NCI-H82 treated with DMSO at 0.1 percent for 48 hours (cell line): Measurements from ENCODE around the gene CYLD.

Source experiments
- DNase-seq: peaks from one replicate; lab custom pipeline; 2025; ENCODE audit not compliant: unreplicated experiment; lab: John Stamatoyannopoulos, UW

The CYLD gene

DNA sequence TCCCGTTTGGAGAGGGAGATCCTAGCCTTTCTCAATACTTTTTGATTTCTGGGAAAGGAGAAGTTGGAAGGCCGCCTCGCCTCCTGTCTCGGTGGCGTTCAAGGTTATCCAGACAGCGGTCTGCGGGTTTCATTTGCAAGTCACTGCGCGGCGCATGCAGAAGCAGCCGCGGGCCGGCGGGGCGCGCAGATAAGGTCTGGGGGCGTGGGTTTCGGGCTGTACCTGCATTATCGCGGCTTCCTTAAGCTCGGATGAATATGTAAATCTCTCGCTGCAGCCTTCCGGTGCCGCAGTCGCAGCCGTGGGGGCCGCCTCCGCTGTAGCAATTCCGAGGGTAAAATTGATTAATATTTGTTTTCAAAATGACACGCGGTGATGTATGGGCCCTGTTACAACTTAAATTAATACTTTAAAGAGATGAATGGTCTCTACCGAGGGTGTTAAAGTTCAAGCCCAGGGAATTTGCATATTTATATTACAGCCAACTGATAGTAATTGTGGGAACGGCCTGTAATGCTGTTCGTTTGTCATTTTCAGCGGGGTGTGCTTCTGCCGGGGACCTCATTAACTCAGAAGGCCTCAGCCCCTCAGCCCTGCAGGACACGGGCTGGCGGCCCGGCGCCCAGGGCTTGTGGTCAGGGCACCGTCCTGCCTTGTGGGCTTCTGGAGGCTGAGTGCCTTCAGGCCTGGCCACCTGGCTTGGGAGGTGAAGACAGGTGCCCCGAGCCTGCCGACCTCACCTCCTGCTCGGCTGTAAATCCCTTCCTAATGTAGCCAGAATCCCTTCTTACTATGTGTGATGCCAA, 99.4 kb downstream of the CYLD start:
- DNase-seq = no peak

DNA sequence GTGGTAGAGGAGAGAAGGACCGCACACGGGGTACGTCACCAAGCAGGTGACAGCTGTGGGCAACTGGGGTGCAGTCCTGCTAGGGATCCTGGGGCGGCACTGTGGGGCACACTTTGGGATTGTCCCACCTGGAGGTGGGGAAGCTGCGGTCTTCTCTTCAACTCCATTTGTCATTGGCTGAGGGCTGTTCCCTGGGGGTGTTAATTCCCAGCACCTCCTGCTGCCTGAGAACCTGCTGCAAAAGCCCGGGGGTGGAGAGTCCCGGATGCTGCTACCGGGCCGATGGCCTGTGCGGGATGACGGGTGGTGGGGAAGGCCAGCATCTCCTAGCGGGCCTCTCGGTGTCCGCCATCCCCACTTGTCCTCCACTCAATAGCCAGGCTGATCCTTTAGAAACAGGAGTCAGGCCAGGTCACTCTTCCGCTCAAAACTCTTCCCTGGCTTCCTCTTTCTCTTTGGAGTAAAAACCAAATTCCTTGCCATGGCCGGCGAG, 100.2 kb downstream of the CYLD start:
- DNase-seq = no peak

DNA sequence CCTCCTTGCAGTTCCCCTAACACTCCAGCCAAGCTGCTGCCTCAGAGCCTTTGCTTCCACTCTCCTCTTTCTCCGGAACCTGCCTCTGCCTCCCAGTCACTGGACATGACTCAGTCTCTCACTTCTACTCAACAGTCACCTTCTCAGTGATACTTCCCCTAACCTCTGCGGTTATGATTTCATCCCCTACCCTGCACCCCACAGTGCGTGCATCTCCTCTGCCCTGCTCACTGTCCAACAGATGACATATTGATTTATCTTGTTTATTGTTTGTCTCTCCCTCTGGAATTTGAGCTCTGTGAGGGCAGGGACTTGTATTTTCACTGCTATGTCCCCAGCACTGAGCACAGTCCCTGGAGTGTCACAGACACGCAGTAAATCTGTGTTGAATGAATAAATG, 100.7 kb downstream of the CYLD start:
- no peak for DNase-seq

DNA sequence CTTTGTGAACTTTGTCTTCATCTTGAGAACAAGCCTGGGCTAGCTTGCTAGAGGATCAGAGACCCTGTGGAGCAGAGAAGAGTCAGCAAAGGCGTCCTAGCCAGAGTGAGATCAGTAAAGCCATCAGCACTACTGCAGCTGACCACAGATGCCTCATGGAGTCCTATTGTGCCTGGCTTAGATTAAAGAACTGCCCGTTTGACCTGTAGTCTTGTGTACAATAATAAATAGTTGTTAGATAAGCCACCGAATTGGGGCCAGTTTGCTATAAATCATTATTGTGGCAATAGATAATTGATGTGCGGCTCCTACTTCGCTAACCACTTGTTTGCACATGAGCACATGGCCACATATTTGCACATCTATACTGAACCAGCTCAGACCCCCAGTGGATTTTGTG, 103.0 kb downstream of the CYLD start:
- DNase-seq = no peak

DNA sequence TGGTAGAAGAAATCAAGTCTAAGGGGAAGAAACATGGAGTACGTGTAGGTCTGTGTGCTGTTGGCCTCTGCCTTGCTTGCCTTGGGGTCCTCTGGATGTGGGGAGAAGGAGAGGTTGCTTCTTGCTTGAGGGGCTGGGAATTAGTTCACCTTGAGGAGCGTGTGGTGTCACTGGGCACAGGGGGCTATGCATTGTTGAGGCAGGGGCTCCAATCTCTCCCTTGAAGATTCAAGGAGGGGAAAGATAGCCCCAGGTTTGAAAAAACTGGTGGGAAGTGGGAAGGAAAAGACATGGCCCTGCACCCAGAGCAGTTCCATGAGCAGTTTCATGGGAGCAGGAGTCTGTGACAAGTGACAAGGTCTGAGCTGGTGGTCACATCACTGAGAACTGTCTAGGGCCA, 103.4 kb downstream of the CYLD start:
- DNase-seq = no peak

DNA sequence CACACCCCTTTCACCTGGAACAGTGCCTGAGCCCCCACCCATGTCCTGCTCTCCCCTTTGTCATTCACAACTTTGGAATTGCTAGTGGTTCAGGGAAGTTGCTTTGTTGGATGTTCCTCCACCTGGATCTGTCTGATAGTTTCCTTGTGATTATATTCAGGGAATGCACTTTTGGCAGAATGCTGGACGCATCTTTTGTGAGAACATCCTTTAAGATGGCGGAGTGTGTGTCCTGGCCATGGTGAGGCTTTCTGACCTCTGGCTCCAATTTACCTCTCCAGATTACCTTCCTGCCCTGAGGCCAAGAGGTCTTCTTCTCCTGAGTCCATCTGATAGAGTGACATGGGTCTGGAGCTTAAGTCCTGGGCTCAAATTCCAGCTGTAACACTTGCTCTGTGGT, 104.6 kb downstream of the CYLD start:
- DNase-seq = no peak

DNA sequence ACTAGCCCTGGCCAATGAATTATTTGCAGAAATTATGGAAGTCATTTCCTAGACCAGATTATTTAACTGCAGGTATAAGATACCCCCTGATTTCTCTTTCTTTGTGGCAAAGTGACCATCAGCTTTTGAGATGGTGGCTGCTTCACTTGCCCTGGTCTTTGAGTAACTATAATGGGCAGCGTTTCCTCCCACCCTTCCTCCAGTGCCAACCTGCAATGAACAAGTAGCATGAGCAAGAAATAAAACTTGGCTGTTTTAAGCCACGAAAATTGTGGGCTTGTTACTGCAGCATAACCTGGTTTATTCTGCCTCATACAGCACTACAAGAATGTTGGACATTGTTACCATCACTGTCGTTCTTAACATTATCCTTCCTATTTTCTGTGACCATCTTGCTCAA, 105.3 kb downstream of the CYLD start:
- no peak for DNase-seq

DNA sequence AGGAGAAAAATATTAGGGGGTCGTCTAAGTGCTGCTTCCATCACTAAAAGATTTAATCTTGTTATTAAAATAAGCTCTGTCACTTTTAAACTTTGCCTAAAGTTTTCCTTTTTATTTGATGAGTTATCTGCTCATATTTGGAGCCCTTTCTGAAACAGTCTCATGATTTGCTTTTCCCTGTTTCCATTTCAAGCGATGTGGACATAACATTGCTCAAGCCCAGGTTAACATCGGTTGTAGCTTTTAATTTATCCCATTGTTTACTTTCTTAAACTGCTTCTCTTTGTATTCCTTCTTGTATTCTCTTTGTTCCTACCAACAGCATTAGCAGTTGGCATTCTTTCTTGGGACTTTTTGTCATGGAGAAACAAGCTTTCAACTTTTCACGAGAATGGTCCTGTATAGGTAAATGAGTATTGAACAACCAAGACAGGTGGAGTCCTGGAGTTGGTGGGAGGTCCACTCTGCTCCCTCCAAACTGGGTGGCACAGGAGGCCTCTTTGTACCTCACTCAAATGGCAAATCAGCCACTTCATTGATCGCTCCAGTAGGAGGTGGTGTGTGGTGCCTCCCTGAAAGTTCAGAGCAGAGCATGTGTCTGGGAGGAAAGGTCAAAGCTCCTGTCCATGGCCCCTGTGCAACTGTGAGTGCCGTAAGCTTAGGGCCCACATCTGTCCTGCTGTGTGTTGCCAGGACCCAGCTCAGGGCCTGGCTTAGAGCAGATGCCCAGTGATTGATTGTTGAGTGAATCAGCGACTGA, 107.0 kb downstream of the CYLD start:
- DNase-seq = no peak
